ENCODE data around the gene GALNT18.

GALNT18 gene

GRCh38 chr11:11403763-11404725 lies 217.8 kb downstream of the GALNT18 start:
- no peak for DNase-seq

- no peak for DNase-seq
These were observed 219.8 kb downstream of the GALNT18 start for GRCh38 chr11:11401960-11402535.

GRCh38 chr11:11400635-11401232 lies 221.1 kb downstream of the GALNT18 start:
- DNase-seq, result no peak

GRCh38 chr11:11400121-11400520 lies 221.7 kb downstream of the GALNT18 start:
- no peak for DNase-seq

GRCh38 chr11:11397781-11398180 lies 224.0 kb downstream of the GALNT18 start:
- no peak for DNase-seq

GRCh38 chr11:11397036-11397415 lies 224.8 kb downstream of the GALNT18 start:
- no peak for DNase-seq

GRCh38 chr11:11396301-11397035 lies 225.3 kb downstream of the GALNT18 start:
- peak; percentile 24 to 43 for DNase-seq

GRCh38 chr11:11395126-11395525 lies 226.7 kb downstream of the GALNT18 start:
- DNase-seq, result no peak

- DNase-seq, result no peak
These were observed 227.6 kb downstream of the GALNT18 start for GRCh38 chr11:11394241-11394640.

GRCh38 chr11:11391796-11392463 lies 229.9 kb downstream of the GALNT18 start:
- DNase-seq, result no peak

- no peak for DNase-seq
These were observed 230.6 kb downstream of the GALNT18 start for GRCh38 chr11:11391169-11391568.

GRCh38 chr11:11390068-11390771 lies 231.6 kb downstream of the GALNT18 start:
- DNase-seq, result no peak

- DNase-seq, result no peak
These were observed 232.6 kb downstream of the GALNT18 start for GRCh38 chr11:11389238-11389637.

- DNase-seq, result no peak
These were observed 234.0 kb downstream of the GALNT18 start for GRCh38 chr11:11387622-11388305.

- DNase-seq, result no peak
These were observed 234.6 kb downstream of the GALNT18 start for GRCh38 chr11:11387207-11387606.

- no peak for DNase-seq
These were observed 237.0 kb downstream of the GALNT18 start for GRCh38 chr11:11384829-11385228.

GRCh38 chr11:11383995-11384394 lies 237.8 kb downstream of the GALNT18 start:
- no peak for DNase-seq

- DNase-seq, result no peak
These were observed 238.8 kb downstream of the GALNT18 start for GRCh38 chr11:11382858-11383532.

GRCh38 chr11:11381471-11382105 lies 240.2 kb downstream of the GALNT18 start:
- no peak for DNase-seq

GRCh38 chr11:11380883-11381282 lies 240.9 kb downstream of the GALNT18 start:
- no peak for DNase-seq

All from inflammatory macrophage (primary cell).